Mesothelial cell of epicardium (in vitro differentiated cells): Measurements from ENCODE around the gene ARHGAP22. TPM values are rescaled to one million over a fixed set of nuclear protein-coding genes. Genes with fewer than 3 reads are reported as not detected.

ENCODE experiments used
- DNase-seq, 2 experiments: peaks; one replicate each; pipeline ENCODE4 v3.0.0; 2021; ENCODE audit warnings: low spot score in 2 of 2; ENCODE audit not compliant: unreplicated experiment in 2 of 2
- H3K27ac Mint-ChIP-seq: 2 replicates; pipeline ENCODE4 v1.8.0; 2021; ENCODE audit warnings: mixed read lengths
- H3K27me3 Mint-ChIP-seq: 2 replicates; pipeline ENCODE4 v1.8.0; 2021; ENCODE audit warnings: low read depth, mixed read lengths
- H3K36me3 Mint-ChIP-seq: 2 replicates; pipeline ENCODE4 v1.8.0; 2021; ENCODE audit warnings: mixed read lengths
- H3K4me1 Mint-ChIP-seq: 2 replicates; pipeline ENCODE4 v1.8.0; 2021; ENCODE audit warnings: mixed read lengths
- H3K4me3 Mint-ChIP-seq: 2 replicates; pipeline ENCODE4 v1.8.0; 2021; ENCODE audit warnings: mild to moderate bottlenecking, moderate library complexity, mixed read lengths
- H3K9me3 Mint-ChIP-seq: 2 replicates; pipeline ENCODE4 v1.8.0; 2021; ENCODE audit warnings: mixed read lengths
- total RNA-seq: library from RNA; stranded (reverse); gene quantifications from 3 replicates; pipeline ENCODE4 v1.2.1, GENCODE V29; 2021
- TF ChIP-seq, protein P1 (sequence below): fragments of 200-600 bp; sonication (generic); IDR thresholded peaks from one replicate; pipeline ENCODE4 v1.5.0; 2021; ENCODE audit warnings: antibody characterized with exemption; ENCODE audit not compliant: unreplicated experiment

ARHGAP22 gene
- total RNA-seq, 1 donor from 2014 or later = 2.9 TPM

GRCh38 chr10:48502791-48503190, 102.1 kb downstream of the ARHGAP22 start:
- Mint-ChIP-seq H3K4me1 (peaks cover 28% of the 10 kb centered on the region), H3K27me3 (no peaks in the 10 kb centered on the region), H3K27ac (no peak overlapping the region), H3K9me3 (no peaks in the 10 kb centered on the region), H3K4me3 (no peak overlapping the region), H3K36me3 (no peaks in the 10 kb centered on the region)
- TF ChIP-seq, protein P1, sequence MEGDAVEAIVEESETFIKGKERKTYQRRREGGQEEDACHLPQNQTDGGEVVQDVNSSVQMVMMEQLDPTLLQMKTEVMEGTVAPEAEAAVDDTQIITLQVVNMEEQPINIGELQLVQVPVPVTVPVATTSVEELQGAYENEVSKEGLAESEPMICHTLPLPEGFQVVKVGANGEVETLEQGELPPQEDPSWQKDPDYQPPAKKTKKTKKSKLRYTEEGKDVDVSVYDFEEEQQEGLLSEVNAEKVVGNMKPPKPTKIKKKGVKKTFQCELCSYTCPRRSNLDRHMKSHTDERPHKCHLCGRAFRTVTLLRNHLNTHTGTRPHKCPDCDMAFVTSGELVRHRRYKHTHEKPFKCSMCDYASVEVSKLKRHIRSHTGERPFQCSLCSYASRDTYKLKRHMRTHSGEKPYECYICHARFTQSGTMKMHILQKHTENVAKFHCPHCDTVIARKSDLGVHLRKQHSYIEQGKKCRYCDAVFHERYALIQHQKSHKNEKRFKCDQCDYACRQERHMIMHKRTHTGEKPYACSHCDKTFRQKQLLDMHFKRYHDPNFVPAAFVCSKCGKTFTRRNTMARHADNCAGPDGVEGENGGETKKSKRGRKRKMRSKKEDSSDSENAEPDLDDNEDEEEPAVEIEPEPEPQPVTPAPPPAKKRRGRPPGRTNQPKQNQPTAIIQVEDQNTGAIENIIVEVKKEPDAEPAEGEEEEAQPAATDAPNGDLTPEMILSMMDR = no peak
- DNase-seq = peak in 1 of 2 experiments; percentile 28

DNA sequence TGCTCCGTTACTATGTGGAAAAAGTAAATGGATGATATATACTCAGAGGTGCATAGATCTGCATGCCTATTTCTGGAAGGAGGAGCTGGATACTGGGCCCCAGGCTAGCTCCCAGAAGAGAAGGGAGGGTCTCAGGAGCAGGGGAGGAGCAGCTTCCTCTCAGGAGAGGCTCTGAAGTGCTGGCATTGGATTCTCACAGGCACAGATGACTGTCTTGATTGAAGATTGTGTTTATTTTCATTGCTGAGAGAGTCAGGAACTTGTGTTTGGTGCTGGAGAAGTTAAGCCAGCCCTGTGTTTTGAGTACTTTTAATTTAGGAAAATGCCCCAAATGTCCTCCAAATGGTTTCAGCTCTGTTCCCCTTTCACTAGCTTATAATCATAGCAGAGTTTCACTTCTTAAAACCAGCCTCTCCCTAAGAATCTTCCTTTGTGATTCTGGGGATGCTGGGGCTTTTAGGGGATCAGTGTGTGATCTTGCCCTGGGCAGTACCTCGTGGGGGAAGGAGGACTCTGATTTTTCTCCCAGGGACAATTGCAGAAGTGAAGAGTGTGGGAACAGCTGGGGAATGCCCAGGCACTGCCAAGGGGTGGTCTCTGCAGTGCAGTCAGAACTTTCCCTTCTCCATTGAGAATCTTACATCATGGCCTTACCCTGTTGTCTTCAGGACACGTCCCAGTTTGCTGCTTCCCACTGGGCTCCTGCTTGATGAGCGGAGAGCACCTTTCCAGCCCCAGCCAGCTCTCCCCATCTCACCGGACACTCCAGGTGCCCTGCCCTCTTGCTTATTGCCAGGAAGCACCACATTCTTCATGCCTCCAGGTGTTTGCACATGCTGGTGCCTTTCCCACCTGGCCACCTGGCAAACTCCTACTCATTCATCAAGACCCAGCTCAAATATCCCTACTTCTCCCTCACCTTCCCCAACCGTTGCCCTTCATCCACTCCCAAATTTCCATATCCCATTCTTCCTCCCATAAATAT, 102.8 kb downstream of the ARHGAP22 start:
- no peaks in the 10 kb centered on the region for H3K9me3 Mint-ChIP-seq
- peak overlapping the region; percentile 79 for H3K27ac Mint-ChIP-seq
- peak in 1 of 2 experiments; percentile 20 for DNase-seq

GRCh38 chr10:48501226-48501625, 103.6 kb downstream of the ARHGAP22 start:
- Mint-ChIP-seq H3K4me3 (no peak overlapping the region), H3K9me3 (no peaks in the 10 kb centered on the region), H3K27me3 (no peaks in the 10 kb centered on the region), H3K27ac (no peak overlapping the region), H3K4me1 (peaks cover 35% of the 10 kb centered on the region), H3K36me3 (no peaks in the 10 kb centered on the region)
- DNase-seq = no peak
- TF ChIP-seq, protein P1 = no peak

More for the DNA sequence above, 102.8 kb downstream of the ARHGAP22 start:
- no peak overlapping the region for H3K4me3 Mint-ChIP-seq
- H3K27me3 Mint-ChIP-seq = no peaks in the 10 kb centered on the region
- TF ChIP-seq, protein P1 = no peak
- peaks cover 31% of the 10 kb centered on the region for H3K4me1 Mint-ChIP-seq
- no peaks in the 10 kb centered on the region for H3K36me3 Mint-ChIP-seq

DNA sequence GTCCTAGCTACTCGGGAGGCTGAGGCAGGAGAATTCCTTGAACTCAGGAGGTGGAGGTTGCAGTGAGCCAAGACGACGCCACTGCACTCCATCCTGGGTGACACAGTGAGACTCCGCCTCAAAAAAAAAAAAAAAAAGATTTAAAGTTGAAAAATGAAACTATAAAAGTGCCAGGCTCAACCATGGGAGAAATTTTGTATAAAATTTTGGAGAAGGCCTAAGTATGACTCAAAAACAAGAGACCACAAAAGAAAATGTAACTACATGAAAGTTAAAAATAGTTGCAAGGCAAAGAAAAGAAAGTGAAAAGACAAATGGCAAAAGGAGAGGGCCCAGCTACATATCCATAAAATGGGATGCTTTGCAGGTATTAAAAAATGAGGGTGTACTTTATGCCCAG, 104.1 kb downstream of the ARHGAP22 start:
- peaks cover 36% of the 10 kb centered on the region for H3K4me1 Mint-ChIP-seq
- no peaks in the 10 kb centered on the region for H3K27me3 Mint-ChIP-seq
- H3K27ac Mint-ChIP-seq = no peak overlapping the region
- DNase-seq = no peak
- no peak overlapping the region for H3K4me3 Mint-ChIP-seq
- TF ChIP-seq, protein P1 = no peak
- no peaks in the 10 kb centered on the region for H3K9me3 Mint-ChIP-seq
- no peaks in the 10 kb centered on the region for H3K36me3 Mint-ChIP-seq

DNA sequence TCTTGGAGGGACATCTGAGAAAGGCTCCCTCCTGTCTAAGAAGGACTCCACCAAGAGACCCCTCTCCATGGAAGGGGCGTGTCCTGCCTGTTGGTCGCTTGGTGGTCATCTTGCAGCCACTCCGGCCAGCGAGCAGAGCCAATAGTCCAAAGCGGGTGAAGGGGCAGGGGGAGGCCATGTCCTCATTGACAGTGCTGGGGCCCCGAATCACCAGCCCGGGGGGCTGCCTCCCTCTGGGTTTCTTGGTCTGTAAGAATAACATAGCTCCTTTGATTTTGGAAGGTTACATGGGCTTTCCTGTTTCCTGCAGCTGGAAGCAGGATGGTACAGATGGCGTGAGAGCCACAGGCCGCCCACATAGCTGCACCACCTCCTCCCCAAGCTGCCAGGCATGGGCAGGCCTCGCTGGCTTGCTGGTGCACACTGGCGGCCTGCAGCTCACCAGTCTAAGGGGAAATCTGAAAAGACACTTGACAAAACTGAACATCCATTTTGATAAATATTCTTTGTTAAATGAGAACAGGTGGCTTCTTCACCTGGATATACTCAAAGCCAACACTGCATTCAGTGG, 105.8 kb downstream of the ARHGAP22 start:
- Mint-ChIP-seq H3K27ac (no peak overlapping the region), H3K36me3 (no peaks in the 10 kb centered on the region), H3K27me3 (no peaks in the 10 kb centered on the region), H3K4me1 (peaks cover 33% of the 10 kb centered on the region), H3K9me3 (no peaks in the 10 kb centered on the region), H3K4me3 (no peak overlapping the region)
- TF ChIP-seq, protein P1 = no peak
- no peak for DNase-seq
